Glutamatergic neuron (in vitro differentiated cells): ENCODE measurements around the gene CARMIL1. TPM values are rescaled to one million over a fixed set of nuclear protein-coding genes. Genes with fewer than 3 reads are reported as not detected.
"Not testable (repeated sequence)": the region's sequence is repeated elsewhere in the genome, so short reads cannot be mapped to it uniquely, and the experiment has no call there.

Experiments used
- DNase-seq: peaks from one replicate; pipeline ENCODE4 v3.0.0; 2022
- H3K27ac Mint-ChIP-seq: one replicate; pipeline ENCODE4 v1.8.0; 2020; ENCODE audit warnings: mild to moderate bottlenecking, mixed read lengths, inconsistent platforms; ENCODE audit not compliant: unreplicated experiment
- H3K27me3 Mint-ChIP-seq: one replicate; pipeline ENCODE4 v1.8.0; 2020; ENCODE audit warnings: mild to moderate bottlenecking, moderate library complexity, mixed read lengths, inconsistent platforms; ENCODE audit not compliant: unreplicated experiment
- H3K36me3 Mint-ChIP-seq: one replicate; pipeline ENCODE4 v1.8.0; 2020; ENCODE audit warnings: mild to moderate bottlenecking, mixed read lengths, inconsistent platforms; ENCODE audit not compliant: unreplicated experiment
- H3K4me1 Mint-ChIP-seq: one replicate; pipeline ENCODE4 v1.8.0; 2020; ENCODE audit warnings: mild to moderate bottlenecking, low read depth, mixed read lengths, inconsistent platforms; ENCODE audit not compliant: unreplicated experiment
- H3K4me3 Mint-ChIP-seq: one replicate; pipeline ENCODE4 v1.8.0; 2020; ENCODE audit warnings: mild to moderate bottlenecking, mixed read lengths, inconsistent platforms; ENCODE audit not compliant: unreplicated experiment
- H3K9me3 Mint-ChIP-seq: one replicate; pipeline ENCODE4 v1.8.0; 2020; ENCODE audit warnings: mild to moderate bottlenecking, moderate library complexity, mixed read lengths, inconsistent platforms; ENCODE audit not compliant: unreplicated experiment
- CTCF ChIP-seq: fragments of 200-600 bp; sonication (generic); IDR thresholded peaks from one replicate; pipeline ENCODE4 v1.5.0; 2021; ENCODE audit not compliant: partially characterized antibody, unreplicated experiment
- total RNA-seq: library from RNA; stranded (reverse); fragmentation: NEBNext Ultra II Directional; extraction: Animal tissue kit (Norgen Biotek cat#: 25700); gene quantifications from one replicate; pipeline ENCODE4 v1.2.1, GENCODE V29; 2021; ENCODE audit not compliant: unreplicated experiment

Gene CARMIL1
- total RNA-seq, 1 donor from 2014 or later = 4.8 TPM

DNA sequence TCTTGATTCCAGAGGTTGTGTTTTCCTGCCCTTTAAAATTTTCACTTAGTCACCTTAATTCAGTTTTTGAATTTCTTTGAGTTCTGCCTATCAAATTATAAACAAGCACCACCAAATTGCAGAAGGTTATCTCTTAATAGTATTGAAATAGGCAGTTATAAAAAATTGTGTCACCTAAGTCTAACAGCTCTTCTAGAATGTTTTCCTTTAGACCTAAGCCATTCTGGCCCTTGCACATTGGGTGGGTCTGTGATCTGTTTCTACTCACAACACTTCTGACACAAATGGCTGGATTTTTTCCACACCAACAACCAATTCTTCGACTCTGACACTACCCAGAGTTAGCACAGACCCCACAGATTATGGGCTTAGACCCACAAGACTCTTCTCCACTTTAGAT, 101.9 kb downstream of the CARMIL1 start:
- DNase-seq = no peak
- H3K4me1 Mint-ChIP-seq = no peaks in the 10 kb centered on the region
- H3K27me3 Mint-ChIP-seq = no peaks in the 10 kb centered on the region
- no peaks in the 10 kb centered on the region for H3K36me3 Mint-ChIP-seq
- no peak overlapping the region for H3K4me3 Mint-ChIP-seq
- no peak for TF ChIP-seq CTCF
- no peak overlapping the region for H3K27ac Mint-ChIP-seq
- H3K9me3 Mint-ChIP-seq = no peaks in the 10 kb centered on the region

GRCh38 chr6:25382476-25382875, 103.3 kb downstream of the CARMIL1 start:
- DNase-seq, H3K4me3 Mint-ChIP-seq, H3K27ac Mint-ChIP-seq, H3K4me1 Mint-ChIP-seq, H3K27me3 Mint-ChIP-seq, H3K9me3 Mint-ChIP-seq, H3K36me3 Mint-ChIP-seq: not testable (repeated sequence)

- H3K9me3 Mint-ChIP-seq = no peaks in the 10 kb centered on the region
- H3K4me3 Mint-ChIP-seq = no peak overlapping the region
These were observed 105.1 kb downstream of the CARMIL1 start for GRCh38 chr6:25384234-25384633.

GRCh38 chr6:25384967-25385366, 105.8 kb downstream of the CARMIL1 start:
- no peak for DNase-seq
- Mint-ChIP-seq H3K27me3 (no peaks in the 10 kb centered on the region), H3K4me1 (no peaks in the 10 kb centered on the region), H3K36me3 (no peaks in the 10 kb centered on the region), H3K27ac (no peak overlapping the region), H3K4me3 (no peak overlapping the region), H3K9me3 (no peaks in the 10 kb centered on the region)
- TF ChIP-seq CTCF = no peak

More at GRCh38 chr6:25384234-25384633, 105.1 kb downstream of the CARMIL1 start:
- TF ChIP-seq CTCF = no peak
- no peaks in the 10 kb centered on the region for H3K27me3 Mint-ChIP-seq
- H3K4me1 Mint-ChIP-seq = no peaks in the 10 kb centered on the region
- H3K36me3 Mint-ChIP-seq = no peaks in the 10 kb centered on the region
- DNase-seq = no peak
- H3K27ac Mint-ChIP-seq = no peak overlapping the region

- H3K9me3 Mint-ChIP-seq = no peaks in the 10 kb centered on the region
- no peak for TF ChIP-seq CTCF
- no peak for DNase-seq
- H3K36me3 Mint-ChIP-seq = no peaks in the 10 kb centered on the region
- H3K4me3 Mint-ChIP-seq = no peak overlapping the region
- H3K4me1 Mint-ChIP-seq = no peaks in the 10 kb centered on the region
- no peaks in the 10 kb centered on the region for H3K27me3 Mint-ChIP-seq
- H3K27ac Mint-ChIP-seq = no peak overlapping the region
These were observed 108.3 kb downstream of the CARMIL1 start for GRCh38 chr6:25387483-25387882.

- no peak for DNase-seq
- H3K36me3 Mint-ChIP-seq = no peaks in the 10 kb centered on the region
- TF ChIP-seq CTCF = no peak
- no peaks in the 10 kb centered on the region for H3K9me3 Mint-ChIP-seq
- H3K27me3 Mint-ChIP-seq = no peaks in the 10 kb centered on the region
- no peak overlapping the region for H3K27ac Mint-ChIP-seq
- no peak overlapping the region for H3K4me3 Mint-ChIP-seq
- H3K4me1 Mint-ChIP-seq = no peaks in the 10 kb centered on the region
These were observed 108.7 kb downstream of the CARMIL1 start for GRCh38 chr6:25387911-25388310.
